Measurements from ENCODE around the gene AP4B1.

The AP4B1 gene

DNA sequence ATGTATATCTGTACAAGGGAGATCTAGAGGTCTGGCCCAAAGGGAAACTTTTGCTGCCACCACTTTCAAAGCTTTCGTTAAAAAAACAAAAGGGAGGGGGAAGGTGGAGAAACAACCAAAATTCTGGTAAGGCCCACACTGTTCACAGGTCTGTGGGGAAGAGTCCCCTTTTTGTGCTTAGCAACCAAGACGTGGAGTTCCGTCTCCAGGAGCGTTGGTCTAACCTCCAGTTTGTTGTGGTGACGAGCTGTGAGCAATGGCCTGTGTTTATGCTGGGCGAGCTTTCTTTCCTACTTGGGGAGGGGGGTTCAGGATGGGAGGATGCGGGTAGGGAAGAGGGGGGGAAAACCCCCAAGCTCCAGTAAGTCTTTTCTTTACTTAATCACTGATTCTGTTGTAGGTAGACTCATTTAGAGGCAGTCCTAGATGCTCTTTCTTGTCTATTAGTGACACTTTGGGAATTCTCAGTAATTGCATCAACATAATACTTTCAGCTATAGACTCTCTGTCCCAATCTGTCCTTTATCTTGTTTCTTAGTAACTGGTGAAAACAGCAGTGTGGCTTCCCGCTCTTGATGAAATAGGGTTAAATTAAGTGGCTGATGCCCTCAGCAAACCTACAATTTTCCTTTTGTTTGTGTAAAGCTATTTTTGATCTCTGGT, 26.0 kb upstream of the AP4B1 start:
- peak; percentile 23 to 50 (median 38) for DNase-seq (ENCODE audit: low read depth in 2 of 3, low spot score in 2 of 3)

DNA sequence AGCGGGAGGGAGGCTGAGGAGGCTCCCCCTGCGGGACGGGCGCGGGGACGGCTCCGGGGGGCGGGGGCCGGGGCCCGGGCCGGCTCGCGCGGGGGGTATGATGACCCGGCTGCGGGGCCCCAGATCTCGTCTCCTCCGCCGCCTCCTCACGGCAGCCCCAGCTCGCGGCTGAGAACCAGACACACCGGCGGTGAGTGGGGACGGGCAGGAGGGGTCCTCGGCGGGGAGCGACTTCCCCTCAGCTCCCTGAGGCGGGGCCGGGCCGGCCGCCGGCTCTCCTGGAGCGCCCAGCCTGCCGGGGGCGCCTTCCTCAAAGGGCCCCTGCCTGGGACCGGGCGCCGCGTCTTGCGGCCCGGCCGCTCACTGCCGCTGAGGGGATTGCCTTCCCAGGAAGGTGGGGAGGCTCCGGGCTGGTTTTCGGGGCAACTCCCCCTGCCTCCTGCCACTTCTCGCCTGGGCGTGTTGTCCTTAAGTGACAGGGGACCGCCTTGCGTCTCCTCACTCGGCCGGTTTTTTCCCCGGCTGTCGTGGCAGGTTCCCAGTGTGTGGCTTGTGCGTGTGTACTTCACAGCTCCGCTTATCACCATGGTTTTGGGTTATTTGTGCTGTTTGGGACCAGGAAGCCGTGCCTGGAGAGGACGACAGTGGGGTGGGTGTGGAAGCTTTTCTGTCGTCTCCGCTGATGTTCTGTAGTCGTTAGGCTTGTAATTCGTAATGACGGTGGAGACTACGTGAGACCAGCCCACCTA, 25.3 kb upstream of the AP4B1 start:
- peak; percentile 39 to 43 (median 40) for DNase-seq (ENCODE audit: low read depth in 2 of 3, low spot score in 2 of 3)

DNA sequence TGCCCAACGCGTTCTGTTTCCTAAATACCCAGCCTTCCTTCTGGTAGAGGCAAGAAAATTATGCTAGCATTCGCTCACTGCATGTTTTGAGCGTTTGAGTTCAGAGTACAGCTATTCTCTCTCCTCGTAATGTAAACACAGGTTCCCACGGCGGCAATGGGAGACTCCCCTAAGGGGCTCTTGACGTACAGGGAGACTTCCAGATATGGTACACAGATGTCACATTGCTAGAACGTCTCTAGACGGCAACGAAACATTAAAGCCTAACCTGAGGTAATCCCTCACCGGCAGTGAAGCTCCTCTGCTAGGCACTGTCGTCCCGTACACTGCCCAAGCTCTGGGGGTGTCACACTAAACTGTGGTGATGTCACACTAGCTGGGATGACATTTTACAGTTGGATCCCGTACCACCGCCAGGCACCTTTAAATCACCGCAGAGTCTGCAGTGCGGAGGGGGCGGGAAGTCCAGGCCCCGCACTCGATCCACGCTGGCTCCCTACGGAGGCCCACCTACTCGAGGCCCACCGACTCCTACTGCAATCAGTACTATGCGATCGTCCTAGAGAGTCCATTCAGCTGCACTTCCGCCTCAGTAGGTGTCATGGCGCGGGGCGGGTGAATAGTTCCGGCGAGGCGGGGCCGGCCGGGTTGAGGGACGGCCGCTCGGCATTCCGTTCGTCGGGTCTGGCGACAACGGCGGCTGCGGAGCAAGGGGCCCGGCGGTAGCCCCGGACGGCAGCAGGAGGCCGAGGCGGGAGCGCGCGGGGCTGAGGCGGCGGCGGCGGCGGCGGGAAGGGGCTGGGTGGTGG, 24.5 kb upstream of the AP4B1 start, which contains the start of gene HIPK1:
HIPK1 (plus strand) TSS at position 384 of the 809 bp plus-strand sequence.
- peak; percentile 79 to 87 (median 79) for DNase-seq (ENCODE audit: low read depth in 2 of 3, low spot score in 2 of 3)

DNA sequence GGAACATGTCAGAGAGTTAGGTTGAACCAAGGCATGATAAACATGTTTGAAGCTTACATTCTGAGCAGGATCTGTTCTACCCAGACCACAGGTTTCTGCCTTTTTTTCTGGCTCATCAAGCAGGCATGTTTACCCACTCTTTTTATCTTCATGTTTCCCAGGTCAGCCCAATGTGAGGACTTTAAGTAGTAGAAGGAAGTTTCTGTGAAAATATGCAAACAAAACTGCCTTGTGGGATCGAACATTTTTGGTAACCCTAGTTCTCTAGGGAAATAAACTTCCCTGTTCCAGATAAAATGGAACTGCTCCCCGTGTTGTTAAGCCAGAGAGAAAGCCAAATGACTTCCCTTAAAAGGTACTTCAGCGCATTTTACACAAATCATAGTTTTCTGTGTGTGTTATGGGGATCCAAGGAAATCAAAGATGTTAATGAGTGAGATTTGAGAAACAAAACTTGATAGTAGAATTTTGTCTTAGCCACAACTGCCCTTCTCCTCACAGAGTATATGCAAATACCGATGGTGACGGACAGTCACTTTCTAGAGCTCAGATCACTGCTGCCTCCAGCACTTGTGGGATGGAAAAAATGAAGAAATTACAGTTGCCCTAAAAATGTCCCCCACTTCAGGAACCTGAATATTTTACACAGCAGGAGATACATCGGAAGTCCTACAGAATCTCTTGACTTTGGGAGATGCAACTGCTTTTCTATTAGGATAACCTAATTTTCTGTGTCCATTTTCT, 23.8 kb upstream of the AP4B1 start:
- no peak for DNase-seq (ENCODE audit: low read depth in 2 of 3, low spot score in 2 of 3)

DNA sequence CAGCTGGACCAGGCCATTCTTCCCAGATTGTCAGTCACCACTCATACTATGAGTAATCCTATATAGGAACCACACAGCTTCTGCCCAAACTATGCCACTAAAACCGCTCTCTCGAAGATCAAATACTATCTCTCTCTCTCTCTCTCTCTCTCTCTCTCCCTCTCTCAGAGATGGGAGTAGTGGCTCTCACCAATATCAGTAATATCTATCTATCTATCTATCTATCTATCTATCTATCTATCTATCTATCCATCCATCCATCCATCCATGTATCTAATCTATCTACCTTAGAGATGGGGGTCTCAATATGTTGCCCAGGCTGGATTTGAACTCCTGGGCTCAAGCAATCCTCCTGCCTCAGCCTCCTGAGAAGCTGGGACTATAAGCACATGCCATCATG, 19.9 kb upstream of the AP4B1 start:
- no peak for DNase-seq (ENCODE audit: low read depth in 2 of 3, low spot score in 2 of 3)

DNA sequence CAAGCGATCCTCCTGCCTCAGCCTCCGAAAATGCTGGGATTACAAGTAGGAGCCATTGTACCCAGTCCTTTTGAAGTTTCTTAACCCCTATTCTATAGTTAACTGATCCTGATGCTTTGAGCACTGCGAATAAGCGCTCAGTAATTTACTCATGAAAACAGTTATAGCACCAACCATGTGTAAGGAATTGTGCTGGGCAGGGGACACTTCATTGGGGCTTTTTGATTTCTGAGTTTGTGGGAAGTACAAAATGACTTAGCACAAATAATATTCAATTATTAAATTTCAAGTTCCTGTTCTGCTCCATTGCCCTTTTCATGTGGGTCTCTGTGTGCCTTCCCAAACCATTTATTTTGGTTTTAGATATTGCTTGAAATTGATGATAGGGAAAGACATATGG, 18.4 kb upstream of the AP4B1 start:
- no peak for DNase-seq (ENCODE audit: low read depth in 2 of 3, low spot score in 2 of 3)

DNA sequence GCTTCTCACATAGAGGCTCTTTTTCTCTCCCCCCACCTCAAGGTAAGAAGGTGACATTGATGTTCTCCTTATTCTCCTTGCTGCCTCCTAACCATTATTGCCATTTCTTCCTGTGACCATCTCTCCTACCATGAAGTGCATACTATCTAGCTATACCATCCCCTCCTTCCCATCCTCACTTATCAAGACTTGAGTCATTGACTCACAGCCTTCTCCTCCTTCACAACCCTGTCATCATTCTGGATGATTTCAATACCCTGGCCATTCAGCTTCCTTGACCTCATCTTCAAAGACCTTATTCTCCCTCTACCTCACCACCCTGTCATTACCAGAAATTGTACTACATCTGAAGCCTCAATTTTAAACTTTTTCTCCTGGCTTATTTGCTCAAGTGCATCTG, 13.6 kb upstream of the AP4B1 start:
- DNase-seq (ENCODE audit: low read depth in 2 of 3, low spot score in 2 of 3): no peak

DNA sequence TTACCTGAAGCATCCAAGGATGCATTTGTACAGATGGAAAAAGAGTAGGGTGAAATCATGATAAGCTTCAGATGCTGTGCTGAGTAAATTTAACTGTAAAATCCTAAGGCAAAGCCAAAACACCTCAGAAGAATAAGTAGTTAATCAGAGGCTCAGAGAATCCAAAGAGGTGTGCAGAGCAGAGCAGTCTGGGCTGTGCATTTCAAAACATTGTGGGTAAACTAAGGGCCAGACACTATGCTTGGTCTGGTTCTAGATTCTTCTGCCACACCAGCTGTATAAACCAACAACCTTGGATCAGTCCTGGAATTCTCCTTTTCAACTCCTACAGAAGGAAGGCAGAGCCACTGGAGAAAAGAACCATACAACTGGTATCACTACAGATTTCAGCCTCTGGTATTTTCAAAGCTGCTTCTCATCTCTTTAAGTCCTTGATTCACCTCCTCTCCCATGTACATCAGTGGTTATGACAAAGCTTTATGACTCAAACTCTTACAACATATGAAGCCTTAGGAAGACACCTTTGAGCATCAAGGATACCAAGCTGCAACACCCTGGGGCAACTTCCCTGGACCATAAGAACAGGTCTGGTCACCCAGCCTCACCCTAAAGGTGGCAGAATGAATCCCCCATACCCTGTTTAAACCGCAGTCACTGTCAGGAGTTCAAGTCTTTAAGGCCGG, 12.9 kb upstream of the AP4B1 start:
- no peak for DNase-seq (ENCODE audit: low read depth in 2 of 3, low spot score in 2 of 3)

DNA sequence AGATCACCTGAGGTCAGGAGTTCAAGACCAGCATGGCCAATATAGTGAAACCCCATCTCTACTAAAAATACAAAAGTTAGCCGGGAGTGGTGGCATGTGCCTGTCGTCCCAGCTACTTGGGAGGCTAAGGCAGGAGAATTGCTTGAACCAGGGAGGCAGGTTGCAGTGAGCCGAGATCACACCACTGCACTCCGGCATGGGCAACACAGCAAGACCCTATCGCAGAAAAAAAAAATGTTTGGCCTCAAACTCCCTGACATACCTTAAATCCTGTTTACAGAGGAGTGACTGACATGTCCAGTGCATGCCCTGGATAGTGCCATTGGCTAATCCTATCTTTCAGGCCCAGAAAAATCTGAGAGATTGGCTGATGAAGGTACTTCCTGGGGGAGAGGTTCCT, 12.4 kb upstream of the AP4B1 start:
- no peak for DNase-seq (ENCODE audit: low read depth in 2 of 3, low spot score in 2 of 3)

DNA sequence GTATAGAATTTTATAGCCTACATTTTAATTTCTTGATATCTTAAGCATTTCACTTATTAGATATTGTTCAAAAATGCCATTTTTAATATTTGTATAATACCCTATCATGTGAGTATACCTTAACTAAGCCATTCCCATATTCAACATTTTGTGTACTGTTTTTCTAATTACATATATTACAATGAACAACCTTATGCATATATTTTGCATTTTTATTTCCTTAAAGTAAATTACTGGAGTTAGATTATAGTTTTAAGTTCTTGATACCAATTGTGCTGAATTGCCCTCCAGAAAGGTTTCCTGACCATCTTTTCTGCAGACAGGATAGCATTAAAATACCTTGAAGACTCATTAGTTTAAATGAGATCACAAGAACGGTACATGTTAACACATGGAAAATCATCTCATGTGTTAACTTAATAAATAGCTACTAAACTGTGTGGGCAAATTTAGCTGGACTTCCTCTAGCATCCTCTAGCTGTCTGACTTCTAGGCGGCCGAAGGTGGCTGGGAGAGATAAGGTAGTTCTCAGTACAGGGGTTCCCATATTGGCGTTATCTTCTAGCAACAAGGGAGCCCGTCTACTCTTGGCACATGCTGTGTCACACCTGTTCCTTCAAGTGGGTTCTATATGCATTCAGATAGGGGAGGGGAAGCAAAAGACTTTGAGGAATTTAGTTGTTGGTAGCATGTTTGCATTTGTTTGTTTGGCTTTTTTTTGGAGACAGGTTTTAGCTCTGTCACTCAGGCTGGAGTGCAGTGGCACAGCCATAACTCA, 9.5 kb upstream of the AP4B1 start:
- DNase-seq (ENCODE audit: low read depth in 2 of 3, low spot score in 2 of 3): no peak

DNA sequence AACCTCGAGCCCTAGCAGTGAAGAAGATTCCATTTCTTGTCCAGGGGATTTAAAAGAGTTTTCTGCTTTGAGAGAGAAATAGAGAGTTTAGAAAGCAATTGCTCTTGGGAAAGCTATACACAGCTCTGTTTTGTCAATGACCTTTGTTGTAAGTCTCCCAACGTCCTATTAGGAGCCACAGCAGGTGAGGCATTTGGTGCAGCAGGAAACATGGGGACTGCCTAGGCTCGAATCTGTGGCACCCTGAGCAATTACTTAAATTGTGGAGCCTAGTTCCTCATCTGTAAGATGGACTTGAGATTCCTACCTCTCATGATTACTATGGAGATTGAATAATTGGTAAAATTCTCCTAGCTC, 8.7 kb upstream of the AP4B1 start:
- DNase-seq (ENCODE audit: low read depth in 2 of 3, low spot score in 2 of 3): no peak

DNA sequence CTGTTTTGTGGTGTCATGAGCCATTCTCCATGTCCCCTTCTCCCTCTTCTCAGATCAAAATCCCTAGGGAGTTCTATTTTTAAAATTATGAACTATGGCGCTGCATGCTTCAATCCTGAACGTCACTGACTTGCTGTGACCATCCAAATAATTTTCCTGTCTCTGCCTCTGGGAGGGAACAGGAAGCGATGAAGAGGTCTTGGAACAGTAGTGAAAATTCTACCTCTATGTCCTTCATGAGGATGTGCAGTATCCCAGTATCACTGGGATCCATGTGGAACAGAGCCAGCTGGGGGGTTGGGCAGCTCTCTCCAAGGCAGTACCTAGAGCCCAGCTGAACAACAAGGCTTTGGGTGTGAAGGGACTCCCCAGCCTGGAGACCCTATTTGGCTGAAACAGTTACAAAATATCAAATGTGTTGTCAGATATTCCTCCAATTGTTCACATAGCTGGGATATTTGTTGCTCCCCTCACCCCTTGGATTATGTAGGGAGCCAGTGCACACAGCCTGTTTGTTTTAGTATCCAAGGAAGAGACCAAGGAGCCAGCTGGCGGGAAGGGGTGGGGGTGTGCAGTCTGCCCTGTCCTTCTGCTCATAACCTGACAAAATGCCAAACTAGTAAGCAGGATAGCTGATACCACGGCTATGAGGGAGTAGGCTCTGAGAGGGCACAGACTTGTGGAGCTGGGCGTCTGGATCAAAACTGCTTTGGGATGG, 8.2 kb upstream of the AP4B1 start:
- DNase-seq (ENCODE audit: low read depth in 2 of 3, low spot score in 2 of 3): no peak

DNA sequence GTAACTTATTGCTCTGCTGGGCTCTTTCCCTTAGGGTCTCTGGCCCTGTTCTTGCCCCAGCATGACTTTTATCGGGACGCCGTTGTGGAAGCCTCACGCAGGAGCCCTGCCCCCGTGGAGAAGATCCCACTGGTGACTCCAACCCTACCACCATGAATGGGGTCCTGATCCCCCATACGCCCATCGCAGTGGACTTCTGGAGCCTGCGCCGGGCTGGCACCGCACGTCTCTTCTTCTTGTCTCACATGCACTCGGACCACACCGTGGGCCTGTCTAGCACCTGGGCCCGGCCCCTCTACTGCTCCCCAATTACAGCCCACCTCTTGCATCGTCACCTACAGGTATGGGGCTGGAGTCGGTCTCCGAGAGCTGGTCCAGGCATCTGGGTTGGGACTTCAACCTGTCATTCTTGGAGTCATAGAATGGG, 849 bp upstream of the AP4B1 start:
- peak in 1 of 3 experiments; percentile 6 for DNase-seq (ENCODE audit: low read depth in 2 of 3, low spot score in 2 of 3)

DNA sequence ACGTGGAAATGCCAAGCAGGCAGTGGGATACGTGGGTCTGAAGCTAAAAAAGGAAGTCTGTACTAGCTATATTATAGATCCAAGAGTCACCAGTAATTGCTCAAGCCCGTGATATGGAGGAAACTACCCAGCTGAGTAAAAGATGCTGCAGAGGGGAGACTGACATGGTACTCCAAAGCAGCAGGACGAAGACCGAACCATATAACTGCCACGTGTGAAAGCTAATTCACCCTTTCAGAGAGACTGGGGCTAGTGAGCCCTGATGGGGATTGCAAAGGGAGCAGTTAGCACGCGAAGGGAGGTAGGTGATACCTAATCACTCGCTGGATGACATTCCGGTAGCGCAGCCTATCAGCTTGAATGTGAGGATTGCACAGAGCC, 316 bp downstream of the AP4B1 start:
- DNase-seq (ENCODE audit: low read depth in 2 of 3, low spot score in 2 of 3): peak in 1 of 3 experiments; percentile 6

DNA sequence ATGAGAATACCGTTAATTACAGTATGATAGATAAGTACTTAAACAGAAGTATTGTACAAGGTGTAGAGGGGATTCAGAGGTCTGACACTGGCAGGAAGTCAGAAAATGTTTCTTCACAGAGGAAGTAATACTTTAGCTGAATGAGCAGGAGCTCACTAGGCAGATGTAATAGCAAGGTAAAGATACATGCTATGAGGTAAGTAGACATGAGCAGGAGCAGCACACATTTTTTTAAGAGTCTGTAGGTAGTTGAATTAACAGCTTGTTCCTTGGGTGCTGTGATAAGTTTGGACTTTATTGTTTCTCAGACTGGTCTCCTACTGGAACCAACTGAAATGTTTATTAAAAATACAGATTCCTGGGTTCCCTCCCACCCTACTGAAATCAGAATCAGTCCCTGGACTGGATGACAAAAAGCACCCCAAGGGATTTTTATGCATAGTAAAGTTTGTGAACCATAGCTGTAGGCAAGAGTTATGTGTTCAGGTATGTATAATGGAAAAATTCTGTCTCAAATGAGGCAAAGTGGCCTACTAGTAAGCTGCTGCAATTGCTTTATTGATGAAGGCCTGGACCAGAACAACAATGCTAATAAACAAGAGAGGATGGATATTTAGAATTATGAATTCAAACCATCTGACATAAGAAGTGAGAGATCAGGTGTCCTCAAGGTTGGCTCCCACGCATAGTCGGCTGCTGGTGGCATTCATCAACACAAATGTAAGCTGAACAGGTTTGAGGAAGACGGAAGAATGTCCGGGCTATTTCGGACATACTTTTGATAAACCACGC, 902 bp downstream of the AP4B1 start:
- DNase-seq (ENCODE audit: low read depth in 2 of 3, low spot score in 2 of 3): peak in 1 of 3 experiments; percentile 9

DNA sequence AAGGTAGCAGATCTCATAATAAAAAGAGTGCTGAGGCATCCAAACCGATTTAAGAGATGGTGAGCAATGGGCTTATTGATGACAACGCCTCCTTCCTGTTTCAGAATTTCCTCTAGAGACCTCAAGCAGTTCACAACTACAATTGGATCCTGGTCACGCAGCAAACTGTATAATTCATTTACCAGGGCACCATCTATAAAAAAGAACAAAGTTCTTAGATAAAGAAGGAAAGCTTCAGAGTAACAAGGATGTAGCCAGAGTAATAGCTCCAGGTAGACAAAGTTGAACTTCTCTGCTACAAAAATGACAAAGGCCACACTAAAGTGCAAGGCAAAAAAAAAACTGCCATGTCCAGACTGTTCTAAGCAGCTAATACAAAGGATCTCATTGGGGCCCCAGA, 3.4 kb downstream of the AP4B1 start:
- DNase-seq (ENCODE audit: low read depth in 2 of 3, low spot score in 2 of 3): no peak

DNA sequence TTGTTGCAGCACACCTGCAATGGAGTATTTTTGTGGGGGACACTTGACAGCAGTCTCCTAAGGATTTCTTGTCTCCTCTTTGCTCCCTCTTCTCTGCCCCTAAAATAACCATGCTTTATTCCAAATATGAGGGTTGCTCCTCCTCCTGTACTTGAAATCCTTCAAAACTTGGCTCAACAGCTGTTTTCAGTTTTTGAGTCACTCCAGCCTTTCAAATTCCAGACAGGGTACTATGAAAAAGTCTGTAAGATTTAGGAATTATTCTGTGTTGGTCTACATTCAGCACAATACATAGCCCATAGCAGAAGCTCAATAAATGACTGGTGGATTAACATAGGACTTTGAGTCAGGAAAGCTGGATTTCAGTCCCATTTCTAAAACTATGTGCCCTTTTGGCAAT, 5.5 kb downstream of the AP4B1 start:
- no peak for DNase-seq (ENCODE audit: low read depth in 2 of 3, low spot score in 2 of 3)

DNA sequence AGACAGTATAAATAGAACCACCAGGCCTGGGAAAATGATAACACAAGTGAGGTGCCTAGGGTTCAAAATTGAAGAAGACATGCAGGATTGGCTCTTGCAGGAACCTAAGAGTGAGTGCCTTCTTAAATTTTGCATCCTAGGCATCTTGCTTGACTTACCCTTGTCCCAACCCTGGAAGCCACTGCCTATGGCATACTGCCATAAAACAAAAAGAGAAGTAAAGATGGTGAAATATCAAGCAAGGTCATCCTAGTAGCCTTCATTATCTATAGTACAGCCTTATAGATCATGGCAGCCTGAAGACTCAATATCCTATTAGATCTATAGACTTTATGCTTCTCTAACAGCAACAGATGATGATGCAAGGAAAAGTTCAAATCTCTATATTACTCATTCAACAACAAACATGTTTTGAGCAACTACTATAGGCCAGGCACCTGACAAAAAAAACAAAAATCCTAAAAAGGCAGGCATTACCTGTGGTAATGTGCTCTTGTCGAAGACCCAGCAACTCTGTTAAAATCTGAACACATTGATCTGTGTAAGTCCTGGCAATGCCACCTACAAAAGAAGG, 6.3 kb downstream of the AP4B1 start:
- DNase-seq (ENCODE audit: low read depth in 2 of 3, low spot score in 2 of 3): no peak

All from activated CD8-positive, alpha-beta memory T cell treated with anti-CD3 and anti-CD28 coated beads for 48 hours (primary cell).